ENCODE measurements around the gene TSHZ2. TPM values are rescaled to one million over a fixed set of nuclear protein-coding genes. Genes with fewer than 3 reads are reported as not detected.

Gene TSHZ2
- total RNA-seq, 4 donors from 2014 or later: 1.9 to 12.9 (median 5.0) TPM

DNA sequence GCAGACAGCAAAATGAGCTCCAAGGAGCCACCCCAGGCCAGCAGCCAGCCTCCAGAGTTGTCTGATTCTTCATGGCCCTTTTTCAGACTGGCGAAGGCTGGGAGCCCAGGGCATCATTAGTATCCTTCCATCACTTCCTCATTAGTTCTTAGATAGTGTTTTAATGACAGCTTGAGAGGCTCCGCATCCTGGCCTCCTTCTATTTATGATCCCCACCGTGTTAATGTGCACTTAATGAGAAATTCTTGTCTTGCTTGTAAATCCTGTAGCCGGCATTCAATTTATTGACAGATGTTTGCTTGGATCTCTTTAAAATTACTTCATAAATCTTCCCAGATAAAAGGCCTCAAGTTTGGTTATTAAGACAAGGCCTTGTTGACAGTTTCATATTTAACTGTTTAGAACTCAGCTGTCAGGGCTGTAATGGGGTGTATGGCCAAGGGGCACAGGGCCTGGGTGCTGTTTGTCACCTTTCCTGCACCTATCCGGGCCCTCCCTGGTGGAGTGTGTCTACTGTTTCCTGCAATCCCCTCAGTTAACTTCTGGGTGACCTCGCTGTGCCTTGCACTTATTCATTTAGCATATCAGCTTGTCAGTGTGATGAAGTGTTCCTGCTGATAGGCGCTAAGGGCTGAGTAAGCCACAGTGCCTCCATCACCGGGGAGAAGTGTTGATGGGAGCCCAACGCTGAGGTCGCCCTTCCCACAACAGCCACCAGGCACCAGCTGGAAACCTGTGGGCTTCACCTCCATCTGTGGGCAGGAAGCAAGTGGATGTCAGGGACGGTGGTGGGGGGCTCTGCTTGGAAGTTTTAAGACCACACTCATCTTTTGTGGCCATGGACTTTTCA lies 169.3 kb downstream of the TSHZ2 start:
- TF ChIP-seq, protein P1, sequence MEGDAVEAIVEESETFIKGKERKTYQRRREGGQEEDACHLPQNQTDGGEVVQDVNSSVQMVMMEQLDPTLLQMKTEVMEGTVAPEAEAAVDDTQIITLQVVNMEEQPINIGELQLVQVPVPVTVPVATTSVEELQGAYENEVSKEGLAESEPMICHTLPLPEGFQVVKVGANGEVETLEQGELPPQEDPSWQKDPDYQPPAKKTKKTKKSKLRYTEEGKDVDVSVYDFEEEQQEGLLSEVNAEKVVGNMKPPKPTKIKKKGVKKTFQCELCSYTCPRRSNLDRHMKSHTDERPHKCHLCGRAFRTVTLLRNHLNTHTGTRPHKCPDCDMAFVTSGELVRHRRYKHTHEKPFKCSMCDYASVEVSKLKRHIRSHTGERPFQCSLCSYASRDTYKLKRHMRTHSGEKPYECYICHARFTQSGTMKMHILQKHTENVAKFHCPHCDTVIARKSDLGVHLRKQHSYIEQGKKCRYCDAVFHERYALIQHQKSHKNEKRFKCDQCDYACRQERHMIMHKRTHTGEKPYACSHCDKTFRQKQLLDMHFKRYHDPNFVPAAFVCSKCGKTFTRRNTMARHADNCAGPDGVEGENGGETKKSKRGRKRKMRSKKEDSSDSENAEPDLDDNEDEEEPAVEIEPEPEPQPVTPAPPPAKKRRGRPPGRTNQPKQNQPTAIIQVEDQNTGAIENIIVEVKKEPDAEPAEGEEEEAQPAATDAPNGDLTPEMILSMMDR (IDR thresholded peaks at IDR 0.05): no peak
- TF ChIP-seq EP300 (IDR thresholded peaks at IDR 0.05; ENCODE audit: low read depth) (no peak), POLR2A (IDR thresholded peaks at IDR 0.05) (no peak), POLR2AphosphoS5 (IDR thresholded peaks at IDR 0.05) (no peak)
- in situ Hi-C loops (cut with MboI; ENCODE audit: low pct_ligation_motif_present in 1 of 4, low pct_unique_long_range_greater_than_20kb in 1 of 4, low sequenced_read_pairs in 3 of 4) (no loop called here), intact Hi-C loops (cut with DNase I; ENCODE audit: low total_unique reads) (no loop called here)
- no peak overlapping the region for H3K4me3 ChIP-seq
- H3K27ac ChIP-seq: no peak overlapping the region
- H3K27me3 ChIP-seq: no peaks in the 10 kb centered on the region
- WGBS, 2 donors (ENCODE audit: low coverage in 1 of 2): 78 to 79% methylated on average over 5 to 11 of the region's 11 CpGs
- no peaks in the 10 kb centered on the region for H3K4me1 ChIP-seq
- no peaks in the 10 kb centered on the region for H3K9me3 ChIP-seq
- H3K36me3 ChIP-seq: no peaks in the 10 kb centered on the region
- DNase-seq: no peak

DNA sequence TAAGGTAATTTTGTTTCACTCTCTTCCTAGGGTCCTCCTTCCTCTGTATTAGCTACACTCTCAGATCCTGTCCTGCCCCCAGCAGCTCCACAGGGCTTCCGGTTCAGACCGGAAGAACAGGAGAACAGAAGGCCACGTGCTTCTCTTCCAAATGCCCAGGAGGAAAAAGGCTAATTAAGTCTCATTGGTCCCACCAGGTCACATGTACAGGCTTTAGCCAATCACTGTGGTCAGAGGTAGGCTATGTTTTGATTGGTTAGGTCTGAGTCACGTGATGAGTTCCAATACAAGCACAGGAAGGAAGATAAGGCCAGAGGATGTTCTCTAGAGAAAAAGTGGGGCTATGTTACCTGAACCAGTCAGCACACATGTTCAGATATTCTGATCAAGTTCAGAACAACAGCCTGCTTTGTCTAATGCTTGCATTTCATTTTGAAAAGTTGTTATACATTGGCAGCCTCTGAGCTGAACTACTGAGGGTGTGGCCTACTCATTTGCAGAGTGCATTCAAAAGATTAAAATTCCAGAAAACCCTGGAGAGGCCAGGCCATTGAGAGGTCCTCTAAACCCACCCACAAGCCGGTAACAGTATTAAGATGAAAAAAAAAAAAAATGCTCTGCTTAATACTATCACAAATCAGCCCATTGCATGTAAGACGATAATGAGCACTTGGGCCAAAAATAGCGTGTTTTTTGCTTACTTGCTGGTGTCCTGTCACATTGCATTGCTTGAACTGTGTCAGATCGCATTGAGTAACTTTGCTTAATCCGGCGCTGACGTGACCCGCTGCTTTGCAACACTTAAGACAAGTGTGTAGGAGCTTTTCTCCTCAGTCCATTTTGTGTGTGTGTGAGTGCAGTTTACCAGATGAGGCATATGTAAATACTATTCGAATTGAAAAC lies 170.3 kb downstream of the TSHZ2 start:
- intact Hi-C loops (cut with DNase I; ENCODE audit: low total_unique reads): no loop called here
- WGBS, 2 donors (ENCODE audit: low coverage in 1 of 2): 81 to 83% methylated on average over 11 to 13 of the region's 13 CpGs
- H3K27ac ChIP-seq: no peak overlapping the region

DNA sequence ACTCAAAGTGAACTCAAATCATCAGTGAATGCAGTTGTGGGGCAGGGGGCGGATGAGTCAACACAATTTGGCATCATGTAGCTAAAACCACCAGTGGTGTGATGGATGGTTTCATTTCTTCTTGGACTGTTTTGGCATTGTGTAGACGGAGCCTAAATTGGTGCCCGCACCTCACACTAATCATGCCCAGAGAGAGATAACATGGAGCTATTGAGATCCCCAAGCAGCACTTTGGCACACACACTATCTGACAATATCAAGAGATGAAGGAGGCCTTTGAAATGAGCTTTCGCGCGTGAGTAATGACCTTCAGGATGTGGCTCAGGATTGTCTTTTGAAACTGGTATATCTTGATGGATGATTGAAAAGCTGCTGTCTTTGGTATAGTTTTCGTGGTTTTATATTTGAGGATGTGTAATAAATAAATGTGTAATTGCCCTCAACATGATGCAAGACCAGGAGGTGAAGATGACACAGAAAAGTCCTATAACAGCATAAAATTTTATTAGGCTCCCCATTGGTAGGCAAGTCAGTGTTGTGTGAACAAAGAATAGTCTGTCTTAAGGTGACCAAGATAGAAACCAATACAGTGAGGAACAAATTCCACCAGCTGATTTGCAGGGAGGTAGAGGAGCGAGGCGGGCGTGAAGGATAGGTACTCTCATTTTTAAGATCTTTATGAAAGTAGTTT lies 174.2 kb downstream of the TSHZ2 start:
- intact Hi-C loops (cut with DNase I; ENCODE audit: low total_unique reads): no loop called here
- no peak overlapping the region for H3K4me3 ChIP-seq
- H3K36me3 ChIP-seq: no peaks in the 10 kb centered on the region
- in situ Hi-C loops (cut with MboI; ENCODE audit: low pct_ligation_motif_present in 1 of 4, low pct_unique_long_range_greater_than_20kb in 1 of 4, low sequenced_read_pairs in 3 of 4): no loop called here
- no peak for DNase-seq
- 75 to 89% methylated on average over 5 to 10 of the region's 10 CpGs for WGBS, 2 donors (ENCODE audit: low coverage in 1 of 2)
- TF ChIP-seq EP300 (IDR thresholded peaks at IDR 0.05; ENCODE audit: low read depth): no peak
- TF ChIP-seq, protein P1 (IDR thresholded peaks at IDR 0.05): no peak
- H3K9me3 ChIP-seq: no peaks in the 10 kb centered on the region
- no peaks in the 10 kb centered on the region for H3K27me3 ChIP-seq
- H3K4me1 ChIP-seq: peaks cover 8 to 16% (median 13%) of the 10 kb centered on the region in 4 donors
- no peak overlapping the region for H3K27ac ChIP-seq

More for the DNA sequence above, 170.3 kb downstream of the TSHZ2 start:
- in situ Hi-C loops (cut with MboI; ENCODE audit: low pct_ligation_motif_present in 1 of 4, low pct_unique_long_range_greater_than_20kb in 1 of 4, low sequenced_read_pairs in 3 of 4): no loop called here
- Histone ChIP-seq H3K36me3 (no peaks in the 10 kb centered on the region), H3K9me3 (no peaks in the 10 kb centered on the region), H3K27me3 (no peaks in the 10 kb centered on the region), H3K4me3 (no peak overlapping the region), H3K4me1 (no peaks in the 10 kb centered on the region)
- no peak for DNase-seq
- TF ChIP-seq EP300 (IDR thresholded peaks at IDR 0.05; ENCODE audit: low read depth) (no peak), POLR2AphosphoS5 (IDR thresholded peaks at IDR 0.05) (no peak), POLR2A (IDR thresholded peaks at IDR 0.05) (no peak)
- TF ChIP-seq, protein P1 (IDR thresholded peaks at IDR 0.05): no peak

DNA sequence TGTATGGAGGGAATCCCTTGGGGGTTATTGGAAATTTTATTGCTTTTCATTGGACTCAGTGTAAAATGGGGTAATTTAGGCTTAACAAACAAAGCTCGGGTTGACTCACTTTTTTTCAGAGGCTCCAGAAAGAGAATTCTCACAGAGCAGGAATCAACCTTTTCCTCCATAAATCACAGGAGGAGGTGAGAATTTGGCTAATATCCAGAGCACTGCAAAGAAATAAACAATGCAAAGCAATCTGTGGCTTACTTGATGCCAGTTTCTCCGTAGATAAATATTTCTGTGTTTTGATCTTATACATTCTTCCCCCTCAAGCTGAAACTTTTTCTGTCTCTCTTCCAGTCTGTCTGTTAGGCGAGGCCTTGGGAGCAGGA lies 176.6 kb downstream of the TSHZ2 start:
- intact Hi-C loops (cut with DNase I; ENCODE audit: low total_unique reads): no loop called here
- no peak overlapping the region for H3K4me3 ChIP-seq
- H3K36me3 ChIP-seq: no peaks in the 10 kb centered on the region
- peaks cover 8 to 16% (median 13%) of the 10 kb centered on the region in 4 donors for H3K4me1 ChIP-seq
- TF ChIP-seq, protein P1 (IDR thresholded peaks at IDR 0.05): no peak
- no peak for TF ChIP-seq POLR2A (IDR thresholded peaks at IDR 0.05)
- TF ChIP-seq POLR2AphosphoS5 (IDR thresholded peaks at IDR 0.05): no peak
- no peak for TF ChIP-seq EP300 (IDR thresholded peaks at IDR 0.05; ENCODE audit: low read depth)
- H3K9me3 ChIP-seq: no peaks in the 10 kb centered on the region
- DNase-seq: no peak
- in situ Hi-C loops (cut with MboI; ENCODE audit: low pct_ligation_motif_present in 1 of 4, low pct_unique_long_range_greater_than_20kb in 1 of 4, low sequenced_read_pairs in 3 of 4): no loop called here
- H3K27me3 ChIP-seq: no peaks in the 10 kb centered on the region
- no peak overlapping the region for H3K27ac ChIP-seq
- WGBS, 2 donors (ENCODE audit: low coverage in 1 of 2): 32 to 39% methylated on average over 2 to 3 of the region's 3 CpGs
